GM12878 (cell line): ENCODE data around the gene STX7. TPM values are rescaled to one million over a fixed set of nuclear protein-coding genes. Genes with fewer than 3 reads are reported as not detected.
A peak's percentile ranks its signal among the peaks of the same experiment; 100 is the strongest.

Source experiments
- BCL3 ChIP-seq: IDR thresholded peaks from 2 replicates; pipeline ENCODE4 v1.6.1; 2011; ENCODE audit warnings: borderline replicate concordance, low read depth, mild to moderate bottlenecking, moderate library complexity, low read length; ENCODE audit not compliant: insufficient read depth, poor library complexity, severe bottlenecking
- BCLAF1 ChIP-seq: fragments of 450-650 bp; IDR thresholded peaks from 2 replicates; pipeline ENCODE4 v1.6.1; 2017; ENCODE audit warnings: antibody characterized with exemption, mild to moderate bottlenecking, moderate library complexity
- BRCA1 ChIP-seq: IDR thresholded peaks from 2 replicates; pipeline ENCODE4 v1.6.1; 2011; ENCODE audit warnings: low read depth, low read length, improper control_type of control experiment
- CBX5 ChIP-seq: sonication (generic); IDR thresholded peaks from 2 replicates; pipeline ENCODE4 v1.6.1; 2016; ENCODE audit warnings: low read depth, moderate library complexity, mild to moderate bottlenecking, inconsistent platforms
- CHD2 ChIP-seq: IDR thresholded peaks from 2 replicates; pipeline ENCODE4 v1.6.1; 2011; ENCODE audit warnings: low read depth, low read length, improper control_type of control experiment, borderline replicate concordance
- CTCF ChIP-seq, 3 experiments: IDR thresholded peaks in 2 of 3; conservative IDR thresholded peaks in 1 of 3; 2 replicates each; pipeline ENCODE4 v1.5.1; 2011; ENCODE audit warnings: low read depth in 3 of 3, low read length in 3 of 3, mild to moderate bottlenecking in 3 of 3, control low read depth in 2 of 3, moderate library complexity in 2 of 3, inconsistent platforms in 1 of 3, mixed read lengths in 1 of 3; ENCODE audit not compliant: control insufficient read depth in 2 of 3, insufficient read depth in 1 of 3; ENCODE audit errors: extremely low read depth in 1 of 3
- DPF2 ChIP-seq: fragments of 450-650 bp; IDR thresholded peaks from 2 replicates; pipeline ENCODE4 v1.6.1; 2017; ENCODE audit warnings: mild to moderate bottlenecking
- EGR1 ChIP-seq, 2 experiments: IDR thresholded peaks; 1 replicate in 1 of 2; 2 replicates in 1 of 2; pipeline ENCODE4 v1.6.1; 2011 to 2012; ENCODE audit warnings: low read depth in 2 of 2, low read length in 2 of 2, borderline replicate concordance in 1 of 2, mild to moderate bottlenecking in 1 of 2, moderate library complexity in 1 of 2
- EZH2 ChIP-seq: IDR thresholded peaks from 2 replicates; pipeline ENCODE4 v1.6.1; 2012; ENCODE audit warnings: low read depth, mild to moderate bottlenecking, control low read depth, inconsistent platforms, low read length, borderline replicate concordance; ENCODE audit not compliant: control insufficient read depth
- HDAC6 ChIP-seq: fragments of 200-600 bp; sonication (generic); IDR thresholded peaks from one replicate; pipeline ENCODE4 v1.8.0; 2017; ENCODE audit warnings: antibody characterized with exemption; ENCODE audit not compliant: unreplicated experiment
- HDGF ChIP-seq: fragments of 450-650 bp; IDR thresholded peaks from 2 replicates; pipeline ENCODE4 v1.6.1; 2016; ENCODE audit warnings: antibody characterized with exemption
- IKZF1 ChIP-seq: fragments of 450-650 bp; conservative IDR thresholded peaks from 2 replicates; pipeline ENCODE4 v1.6.1; 2017; ENCODE audit warnings: antibody characterized with exemption, mild to moderate bottlenecking
- MXI1 ChIP-seq: fragments of 150-350 bp; IDR thresholded peaks from 2 replicates; pipeline ENCODE4 v1.6.1; 2011; ENCODE audit warnings: low read depth, mild to moderate bottlenecking, inconsistent platforms, low read length, improper control_type of control experiment
- NFYA ChIP-seq: IDR thresholded peaks from 2 replicates; pipeline ENCODE4 v1.6.1; 2011; ENCODE audit warnings: low read depth, mild to moderate bottlenecking, low read length, improper control_type of control experiment, borderline replicate concordance
- NR2C1 ChIP-seq: fragments of 450-650 bp; IDR thresholded peaks from 2 replicates; pipeline ENCODE4 v1.6.1; 2017; ENCODE audit warnings: antibody characterized with exemption, mild to moderate bottlenecking, moderate library complexity
- NR2F1 ChIP-seq: fragments of 450-650 bp; conservative IDR thresholded peaks from 2 replicates; pipeline ENCODE4 v1.6.1; 2017; ENCODE audit warnings: mild to moderate bottlenecking
- POLR2A ChIP-seq: IDR thresholded peaks from 2 replicates; pipeline ENCODE4 v1.6.1; 2011; ENCODE audit warnings: low read depth, mild to moderate bottlenecking, low read length
- RBBP5 ChIP-seq: fragments of 200-600 bp; sonication (generic); conservative IDR thresholded peaks from 2 replicates; pipeline ENCODE4 v1.6.1; 2016
- RUNX3 ChIP-seq: IDR thresholded peaks from 2 replicates; pipeline ENCODE4 v1.6.1; 2012; ENCODE audit warnings: low read length, inconsistent platforms
- SMARCA5 ChIP-seq: fragments of 450-650 bp; IDR thresholded peaks from 2 replicates; pipeline ENCODE4 v1.6.1; 2017; ENCODE audit warnings: mild to moderate bottlenecking
- SUZ12 ChIP-seq: fragments of 200-600 bp; sonication (generic); IDR thresholded peaks from one replicate; pipeline ENCODE4 v1.6.1; 2018; ENCODE audit warnings: antibody characterized with exemption, mild to moderate bottlenecking; ENCODE audit not compliant: unreplicated experiment
- TCF3 ChIP-seq: IDR thresholded peaks from 2 replicates; pipeline ENCODE4 v1.6.1; 2012; ENCODE audit warnings: low read depth, mild to moderate bottlenecking, low read length, borderline replicate concordance; ENCODE audit not compliant: insufficient read depth
- ZNF207 ChIP-seq: fragments of 450-650 bp; IDR thresholded peaks from 2 replicates; pipeline ENCODE4 v1.6.1; 2014; ENCODE audit warnings: antibody characterized with exemption, mild to moderate bottlenecking, borderline replicate concordance
- ZNF24 ChIP-seq: fragments of 450-650 bp; IDR thresholded peaks from 2 replicates; pipeline ENCODE4 v1.6.1; 2017; ENCODE audit warnings: antibody characterized with exemption, mild to moderate bottlenecking
- polyA plus RNA-seq, 11 experiments: library from polyadenylated mRNA; depleted of rRNA in 4 of 11; unstranded in 6 of 11; stranded (reverse) in 5 of 11; fragments of >200 nt; fragmentation: Nextera tagmentation in 4 of 11; fragmentation: Illumina TruSeq in 1 of 11; extraction: Ambion mirVana in 4 of 11; extraction: Trizol in 1 of 11; gene quantifications; 1 replicate in 1 of 11; 2 replicates in 10 of 11; pipeline versions ENCODE4 v1.2.1 to v1.2.3, GENCODE V29; 2011 to 2016; ENCODE audit warnings: inconsistent platforms in 2 of 11, missing spikeins in 2 of 11, low read depth in 1 of 11
- total RNA-seq, 4 experiments: library from RNA; depleted of rRNA in 3 of 4; stranded (reverse); fragments of >200 nt in 3 of 4; fragmentation: Illumina TruSeq in 1 of 4; extraction: Trizol in 1 of 4; gene quantifications; 2 replicates each; pipeline versions ENCODE4 v1.2.1 to v1.2.3, GENCODE V29; 2013 to 2021

The STX7 gene
- total and polyA plus RNA-seq, 10 of the 15 experiments (the other 5 are each of a cell fraction or from before 2014, with no cell fraction given): 26.5 to 75.5 (median 51.3) TPM

GRCh38 chr6:132512638-132513632 lies at the start of gene STX7 (continued):
- TF ChIP-seq BCLAF1: no peak
- 0 out of 3 replicates have a peak, but pooled peaks of 1 of the 2 experiments have one; percentile 31 for TF ChIP-seq EGR1 (IDR thresholded peaks at IDR 0.05; ENCODE audit: borderline replicate concordance in 1 of 2, low read depth in 2 of 2, low read length in 2 of 2)
- TF ChIP-seq HDAC6: peak; percentile 90
- no peak for TF ChIP-seq TCF3
- TF ChIP-seq BRCA1: no peak
- TF ChIP-seq BCL3: no peak
- 0 out of 2 replicates have a peak, but pooled peaks have one; percentile 35 for TF ChIP-seq CBX5
- no peak for TF ChIP-seq NR2C1
- TF ChIP-seq SUZ12: no peak
- 0 out of 2 replicates have a peak, but pooled peaks have one; percentile 30 for TF ChIP-seq ZNF24
- TF ChIP-seq EZH2: no peak
- TF ChIP-seq SMARCA5: peak; percentile 82
- TF ChIP-seq CHD2: peak; percentile 38; the same call in 1 of the 2 replicates
- no peak for TF ChIP-seq NFYA
- peak; percentile 98 for TF ChIP-seq IKZF1
- peak; percentile 67 for TF ChIP-seq ZNF207
- peak; percentile 89 for TF ChIP-seq NR2F1
- peak; percentile 97; the same call in 1 of the 2 replicates for TF ChIP-seq DPF2
- TF ChIP-seq RUNX3: no peak; the same call in 1 of the 2 replicates
- TF ChIP-seq CTCF (IDR thresholded peaks at IDR 0.05 in 2 of 3, conservative IDR thresholded peaks at IDR 0.05 in 1 of 3; ENCODE audit: control insufficient read depth in 2 of 3, extremely low read depth in 1 of 3, insufficient read depth in 1 of 3, low read depth in 3 of 3, low read length in 3 of 3): no peak
- TF ChIP-seq RBBP5: no peak
- peak; percentile 77 for TF ChIP-seq POLR2A
- 0 out of 2 replicates have a peak, but pooled peaks have one; percentile 47 for TF ChIP-seq HDGF
- peak; percentile 14; the same call in 1 of the 2 replicates for TF ChIP-seq MXI1
